Natural killer cell treated with Interleukin-12 subunit alpha and Interleukin-12 subunit beta and Interleukin-15 and Interleukin-18, amount 100 ng/mL, for 72 hours (primary cell): ENCODE results near the gene FLNB. TPM values are rescaled to one million over a fixed set of nuclear protein-coding genes. Genes with fewer than 3 reads are reported as not detected.
A peak's percentile ranks its signal among the peaks of the same experiment; 100 is the strongest.
"Not testable (repeated sequence)": the region's sequence is repeated elsewhere in the genome, so short reads cannot be mapped to it uniquely, and the experiment has no call there.

Experiments
- ATAC-seq, 2 donors: fragments of 150-1000 bp; cut with Tn5 transposase in 1 of 2; sonication (Bioruptor Pico), chemical (Tn5 transposase) in 1 of 2; 2 replicates each; pipeline ENCODE4 v1.10.0; 2021
- DNase-seq: peaks from one replicate; pipeline ENCODE4 v3.0.0; 2022; ENCODE audit warnings: low spot score
- H3K27ac Mint-ChIP-seq, 2 donors: 1 replicate in 1 of 2; 2 replicates in 1 of 2; pipeline ENCODE4 v1.8.0; 2022; ENCODE audit warnings: mixed read lengths in 2 of 2, mild to moderate bottlenecking in 1 of 2, moderate library complexity in 1 of 2
- H3K27me3 Mint-ChIP-seq, 2 donors: 1 replicate in 1 of 2; 2 replicates in 1 of 2; pipeline ENCODE4 v1.8.0; 2022; ENCODE audit warnings: mixed read lengths in 2 of 2
- H3K36me3 Mint-ChIP-seq: one replicate; pipeline ENCODE4 v1.8.0; 2022; ENCODE audit warnings: mixed read lengths
- H3K4me1 Mint-ChIP-seq, 2 donors: 1 replicate in 1 of 2; 2 replicates in 1 of 2; pipeline ENCODE4 v1.8.0; 2022; ENCODE audit warnings: low read depth in 2 of 2, mixed read lengths in 2 of 2, mild to moderate bottlenecking in 1 of 2
- H3K4me3 Mint-ChIP-seq: one replicate; pipeline ENCODE4 v1.8.0; 2022; ENCODE audit warnings: mixed read lengths
- H3K9me3 Mint-ChIP-seq: 2 replicates; pipeline ENCODE4 v1.8.0; 2022; ENCODE audit warnings: mixed read lengths
- total RNA-seq, 2 donors: library from RNA; stranded (reverse); gene quantifications; one replicate each; pipeline ENCODE4 v1.2.3, GENCODE V29; 2022

The FLNB gene
- total RNA-seq, 2 donors from 2014 or later = 5.9 to 15.4 TPM

DNA sequence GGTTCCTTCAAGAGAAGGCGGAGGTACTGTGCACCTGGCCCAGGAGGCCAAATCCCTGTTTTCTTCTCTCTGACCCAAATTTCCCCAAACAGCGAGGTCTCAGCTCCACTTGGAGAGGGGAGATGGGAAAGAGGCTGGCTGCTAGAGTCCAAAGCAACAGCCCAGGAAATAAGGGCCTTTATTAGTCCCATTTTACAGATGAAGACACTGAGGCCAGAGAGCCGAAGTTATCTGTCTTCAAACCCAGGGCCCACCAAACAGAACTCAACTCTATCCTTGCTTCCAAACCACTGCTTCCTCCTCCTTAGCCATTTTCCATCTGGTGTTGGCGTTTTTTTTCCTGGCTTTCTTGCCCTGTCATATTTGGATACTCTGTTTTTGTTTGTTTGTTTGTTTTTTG, 22.0 kb upstream of the FLNB start:
- no peak overlapping the region for H3K4me3 Mint-ChIP-seq
- H3K36me3 Mint-ChIP-seq = no peaks in the 10 kb centered on the region
- ATAC-seq (no peak), DNase-seq (no peak)
- no peak overlapping the region for H3K27ac Mint-ChIP-seq
- H3K4me1 Mint-ChIP-seq = peaks cover 18 to 20% of the 10 kb centered on the region in 2 donors
- no peaks in the 10 kb centered on the region for H3K27me3 Mint-ChIP-seq
- no peaks in the 10 kb centered on the region for H3K9me3 Mint-ChIP-seq

- not testable (repeated sequence) for ATAC-seq, H3K36me3 Mint-ChIP-seq, H3K4me1 Mint-ChIP-seq, H3K4me3 Mint-ChIP-seq, H3K27ac Mint-ChIP-seq, H3K27me3 Mint-ChIP-seq, DNase-seq, H3K9me3 Mint-ChIP-seq
These were observed 19.0 kb upstream of the FLNB start for GRCh38 chr3:57989198-57989597.

GRCh38 chr3:57989646-57990045, 18.6 kb upstream of the FLNB start:
- H3K27ac Mint-ChIP-seq = no peak overlapping the region
- H3K4me1 Mint-ChIP-seq = no peaks in the 10 kb centered on the region
- H3K9me3 Mint-ChIP-seq = no peaks in the 10 kb centered on the region
- no peaks in the 10 kb centered on the region for H3K27me3 Mint-ChIP-seq
- ATAC-seq = no peak
- H3K36me3 Mint-ChIP-seq = no peaks in the 10 kb centered on the region
- H3K4me3 Mint-ChIP-seq = no peak overlapping the region
- DNase-seq = no peak

DNA sequence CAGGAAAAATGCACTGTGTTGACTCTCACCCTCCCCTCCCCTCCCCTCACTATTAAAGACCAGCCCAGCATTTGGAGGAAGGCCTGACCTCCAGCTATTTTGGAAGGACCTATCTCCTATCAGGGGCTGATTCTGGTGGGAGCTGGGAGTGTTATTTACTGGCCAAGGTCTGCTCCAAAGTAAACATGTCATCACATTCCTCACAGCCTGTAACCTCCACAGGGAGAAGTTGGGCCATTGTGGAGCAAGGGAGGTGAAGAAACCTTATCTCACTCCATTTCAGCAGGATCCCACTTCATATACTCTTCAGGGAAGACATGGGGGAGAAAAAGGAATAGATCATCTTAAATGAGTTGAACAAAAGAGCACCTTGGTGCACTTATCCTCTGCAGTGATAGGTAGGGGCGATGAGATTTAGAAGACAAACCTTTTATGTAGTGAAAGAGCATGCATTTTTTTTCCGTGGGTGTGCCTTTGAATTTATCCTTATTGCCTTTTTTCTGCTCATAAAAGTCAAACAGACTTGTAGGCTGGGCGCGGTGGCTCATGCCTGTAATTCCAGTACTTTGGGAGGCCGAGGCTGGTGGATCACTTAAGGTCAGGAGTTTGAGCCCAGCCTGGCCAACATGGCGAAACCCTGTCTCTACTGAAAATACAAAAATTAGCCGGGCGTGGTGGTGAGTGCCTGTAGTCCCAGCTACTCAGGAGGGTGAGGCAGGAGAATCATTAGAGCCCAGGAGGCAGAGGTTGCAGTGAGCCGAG, 15.6 kb upstream of the FLNB start:
- Mint-ChIP-seq H3K9me3 (no peaks in the 10 kb centered on the region), H3K36me3 (no peaks in the 10 kb centered on the region), H3K27me3 (no peaks in the 10 kb centered on the region), H3K4me1 (no peaks in the 10 kb centered on the region), H3K27ac (no peak overlapping the region), H3K4me3 (no peak overlapping the region)
- DNase-seq (no peak), ATAC-seq (no peak)

GRCh38 chr3:57998366-57999283, 9.6 kb upstream of the FLNB start:
- no peaks in the 10 kb centered on the region for H3K9me3 Mint-ChIP-seq
- H3K27ac Mint-ChIP-seq = peak overlapping the region; percentile 4
- ATAC-seq = no peak
- H3K27me3 Mint-ChIP-seq = no peaks in the 10 kb centered on the region
- H3K4me3 Mint-ChIP-seq = peak overlapping the region; percentile 28
- DNase-seq = no peak
- H3K4me1 Mint-ChIP-seq = peaks cover 9 to 10% of the 10 kb centered on the region in 2 donors
- no peaks in the 10 kb centered on the region for H3K36me3 Mint-ChIP-seq

DNA sequence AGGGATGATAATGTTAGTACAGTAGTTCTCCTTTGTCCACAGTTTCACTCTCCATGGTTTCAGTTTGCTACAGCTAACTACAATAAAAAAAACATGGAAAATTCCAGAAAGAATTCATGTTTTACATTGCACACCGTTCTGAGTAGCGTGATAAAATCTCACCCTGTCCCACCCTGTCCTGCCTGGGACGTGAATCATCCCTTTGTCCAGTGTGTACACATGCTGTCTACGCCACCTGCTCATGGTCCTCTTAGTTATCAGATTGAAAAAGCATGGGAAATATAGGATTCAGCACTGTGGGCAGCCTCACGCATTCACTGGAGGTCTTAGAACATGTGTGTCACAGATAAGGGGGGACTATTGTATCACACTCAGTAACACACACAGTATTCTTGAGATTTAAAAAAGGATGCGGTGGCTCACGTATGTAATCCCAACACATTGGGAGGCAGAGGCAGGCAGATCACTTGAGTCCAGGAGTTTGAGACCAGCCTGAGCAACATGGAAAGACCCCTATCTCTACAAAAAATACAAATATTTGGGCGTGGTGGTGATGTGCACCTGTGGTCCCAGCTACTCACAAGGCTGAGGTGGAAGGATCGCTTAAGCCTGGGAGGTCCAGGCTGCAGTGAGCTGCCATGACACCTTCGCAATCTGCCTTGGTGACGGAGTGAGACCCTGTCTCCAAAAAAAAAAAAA, 8.7 kb upstream of the FLNB start:
- no peaks in the 10 kb centered on the region for H3K36me3 Mint-ChIP-seq
- H3K27me3 Mint-ChIP-seq = no peaks in the 10 kb centered on the region
- no peak overlapping the region for H3K4me3 Mint-ChIP-seq
- H3K9me3 Mint-ChIP-seq = no peaks in the 10 kb centered on the region
- ATAC-seq (no peak), DNase-seq (no peak)
- no peak overlapping the region for H3K27ac Mint-ChIP-seq
- H3K4me1 Mint-ChIP-seq = peaks cover 9 to 10% of the 10 kb centered on the region in 2 donors

GRCh38 chr3:58000306-58001085, 7.7 kb upstream of the FLNB start:
- Mint-ChIP-seq H3K4me1 (peaks cover 9 to 10% of the 10 kb centered on the region in 2 donors), H3K4me3 (no peak overlapping the region), H3K27me3 (no peaks in the 10 kb centered on the region), H3K27ac (no peak overlapping the region), H3K36me3 (no peaks in the 10 kb centered on the region), H3K9me3 (no peaks in the 10 kb centered on the region)
- ATAC-seq (no peak), DNase-seq (no peak)

- no peak overlapping the region for H3K27ac Mint-ChIP-seq
These were observed 7.1 kb upstream of the FLNB start for GRCh38 chr3:58001086-58001467.

GRCh38 chr3:58001979-58002378, 6.2 kb upstream of the FLNB start:
- no peaks in the 10 kb centered on the region for H3K9me3 Mint-ChIP-seq
- H3K27ac Mint-ChIP-seq = no peak overlapping the region
- ATAC-seq = no peak
- H3K4me1 Mint-ChIP-seq = peaks cover 9 to 10% of the 10 kb centered on the region in 2 donors
- DNase-seq = no peak
- H3K27me3 Mint-ChIP-seq = no peaks in the 10 kb centered on the region
- no peak overlapping the region for H3K4me3 Mint-ChIP-seq
- no peaks in the 10 kb centered on the region for H3K36me3 Mint-ChIP-seq

More at GRCh38 chr3:58001086-58001467, 7.1 kb upstream of the FLNB start:
- H3K27me3 Mint-ChIP-seq = no peaks in the 10 kb centered on the region
- H3K36me3 Mint-ChIP-seq = no peaks in the 10 kb centered on the region
- no peak overlapping the region for H3K4me3 Mint-ChIP-seq
- no peaks in the 10 kb centered on the region for H3K9me3 Mint-ChIP-seq
- H3K4me1 Mint-ChIP-seq = peaks cover 9 to 10% of the 10 kb centered on the region in 2 donors
- no peak for ATAC-seq
- DNase-seq = no peak

- Mint-ChIP-seq H3K36me3 (no peaks in the 10 kb centered on the region), H3K27ac (no peak overlapping the region), H3K27me3 (no peaks in the 10 kb centered on the region), H3K4me3 (no peak overlapping the region), H3K9me3 (no peaks in the 10 kb centered on the region), H3K4me1 (peaks cover 9 to 12% of the 10 kb centered on the region in 2 donors)
- ATAC-seq = no peak
- DNase-seq = no peak
These were observed 5.1 kb upstream of the FLNB start for GRCh38 chr3:58003093-58003492.

GRCh38 chr3:58004973-58005372, 3.2 kb upstream of the FLNB start:
- no peak overlapping the region for H3K27ac Mint-ChIP-seq
- no peak overlapping the region for H3K4me3 Mint-ChIP-seq
- no peaks in the 10 kb centered on the region for H3K9me3 Mint-ChIP-seq
- H3K36me3 Mint-ChIP-seq = no peaks in the 10 kb centered on the region
- H3K4me1 Mint-ChIP-seq = peaks cover 8 to 10% of the 10 kb centered on the region in 2 donors
- H3K27me3 Mint-ChIP-seq = no peaks in the 10 kb centered on the region
- no peak for DNase-seq
- ATAC-seq = no peak

GRCh38 chr3:58005669-58006068, 2.6 kb upstream of the FLNB start:
- ATAC-seq (no peak), DNase-seq (no peak)
- H3K27me3 Mint-ChIP-seq = no peaks in the 10 kb centered on the region
- H3K27ac Mint-ChIP-seq = no peak overlapping the region
- no peaks in the 10 kb centered on the region for H3K36me3 Mint-ChIP-seq
- H3K4me3 Mint-ChIP-seq = no peak overlapping the region
- no peaks in the 10 kb centered on the region for H3K9me3 Mint-ChIP-seq
- peaks cover 9 to 10% of the 10 kb centered on the region in 2 donors for H3K4me1 Mint-ChIP-seq

DNA sequence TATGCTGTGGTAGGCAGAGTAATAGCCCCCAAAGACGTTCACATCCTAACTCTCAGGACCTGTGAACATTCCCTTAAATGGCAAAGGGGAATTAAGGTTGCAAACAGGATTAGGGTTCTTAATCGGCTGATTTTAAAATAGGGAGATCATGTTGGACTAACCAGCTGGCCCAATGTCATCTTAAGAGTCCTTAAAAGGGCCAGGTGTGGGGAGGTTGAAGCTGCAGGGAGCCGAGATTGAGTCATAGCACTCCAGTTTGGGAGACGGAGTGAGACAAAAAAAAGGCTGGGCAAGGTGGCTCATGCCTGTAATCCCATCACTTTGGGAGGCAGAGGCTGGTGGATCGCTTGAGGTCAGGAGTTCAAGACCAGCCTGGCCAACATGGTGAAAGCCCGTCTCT, 1.6 kb upstream of the FLNB start:
- Mint-ChIP-seq H3K4me1 (peaks cover 9 to 14% of the 10 kb centered on the region in 2 donors), H3K4me3 (no peak overlapping the region), H3K9me3 (no peaks in the 10 kb centered on the region), H3K36me3 (no peaks in the 10 kb centered on the region), H3K27me3 (no peaks in the 10 kb centered on the region), H3K27ac (no peak overlapping the region)
- ATAC-seq = no peak
- DNase-seq = no peak
